Mammary epithelial cell (primary cell): ENCODE data around the gene UBE2V1.

Experiments
- CTCF ChIP-seq, 2 donors: IDR thresholded peaks in 1 of 2; conservative IDR thresholded peaks in 1 of 2; 2 replicates each; pipeline ENCODE4 v1.5.1; 2011 to 2012; ENCODE audit warnings: inconsistent platforms in 2 of 2, low read length in 2 of 2, mild to moderate bottlenecking in 2 of 2, control low read depth in 1 of 2, low read depth in 1 of 2; ENCODE audit not compliant: insufficient read depth in 1 of 2; ENCODE audit errors: extremely low read depth in 1 of 2
- EZH2 ChIP-seq: IDR thresholded peaks from 2 replicates; pipeline ENCODE4 v1.6.1; 2012; ENCODE audit warnings: low read length, inconsistent platforms, borderline replicate concordance

DNA sequence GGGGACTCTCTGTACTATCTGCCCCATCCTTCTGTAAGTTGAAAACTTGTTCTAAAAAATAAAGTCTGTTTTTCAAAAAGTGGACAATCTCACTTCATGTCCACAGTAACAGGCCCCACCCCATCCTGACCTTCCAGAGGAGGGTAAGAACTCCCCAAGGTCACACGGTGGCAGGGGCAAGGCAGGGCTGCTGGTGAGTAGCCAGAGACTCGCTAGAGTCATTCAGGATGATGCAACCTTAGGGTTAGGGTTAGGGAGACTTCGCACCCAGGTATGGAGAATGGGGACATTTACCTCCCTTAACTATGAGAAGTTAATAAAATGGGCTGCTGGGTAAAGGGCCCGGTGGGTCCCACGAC lies 25.1 kb upstream of the UBE2V1 start:
- TF ChIP-seq CTCF (conservative IDR thresholded peaks at IDR 0.05 in 1 of 2, IDR thresholded peaks at IDR 0.05 in 1 of 2; ENCODE audit: extremely low read depth in 1 of 2, insufficient read depth in 1 of 2, low read depth in 1 of 2, low read length in 2 of 2) (no peak), EZH2 (no peak)
